Skin epidermis (tissue), 12 donors: ENCODE data around the gene IL22.

Experiments
- H3K27ac ChIP-seq, 21 experiments: fragments of 200-600 bp; sonication (generic) in 11 of 21; one replicate each; pipeline ENCODE4 v1.5.0; 2020; ENCODE audit warnings: mild to moderate bottlenecking in 3 of 21, inconsistent platforms in 2 of 21, moderate library complexity in 2 of 21
- H3K4me3 ChIP-seq, 7 experiments: fragments of 200-600 bp; sonication (generic) in 2 of 7; one replicate each; pipeline ENCODE4 v1.5.0; 2020; ENCODE audit warnings: inconsistent platforms in 2 of 7, mild to moderate bottlenecking in 2 of 7, moderate library complexity in 1 of 7

IL22 gene

GRCh38 chr12:68267892-68268396, 14.5 kb upstream of the IL22 start:
- no peak overlapping the region for H3K4me3 ChIP-seq
- H3K27ac ChIP-seq = no peak overlapping the region

DNA sequence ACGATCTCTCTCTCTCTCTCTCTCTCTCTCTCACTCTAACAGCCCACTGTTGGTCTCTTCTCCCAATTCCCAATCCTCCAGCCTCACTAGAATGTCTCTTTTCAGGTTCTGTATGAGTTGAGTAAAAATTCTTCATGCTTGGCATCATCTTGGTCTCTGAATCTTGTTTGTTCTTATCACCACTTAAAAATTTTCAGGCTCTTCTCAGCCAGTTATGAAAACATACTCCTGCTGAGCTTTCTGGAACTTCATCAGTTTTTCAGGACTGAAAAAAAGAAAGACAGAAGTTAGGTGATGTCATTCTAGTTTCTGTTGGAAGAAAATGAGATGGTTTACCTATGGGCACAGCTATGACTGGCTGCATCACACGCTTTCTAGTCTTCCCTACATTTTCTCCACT, 11.5 kb upstream of the IL22 start:
- no peak overlapping the region for H3K4me3 ChIP-seq

GRCh38 chr12:68264158-68264855, 10.9 kb upstream of the IL22 start:
- Histone ChIP-seq H3K4me3 (no peak overlapping the region), H3K27ac (no peak overlapping the region)

More for the DNA sequence above, 11.5 kb upstream of the IL22 start:
- no peak overlapping the region for H3K27ac ChIP-seq

GRCh38 chr12:68263366-68263765, 10.0 kb upstream of the IL22 start:
- Histone ChIP-seq H3K4me3 (no peak overlapping the region), H3K27ac (no peak overlapping the region)

DNA sequence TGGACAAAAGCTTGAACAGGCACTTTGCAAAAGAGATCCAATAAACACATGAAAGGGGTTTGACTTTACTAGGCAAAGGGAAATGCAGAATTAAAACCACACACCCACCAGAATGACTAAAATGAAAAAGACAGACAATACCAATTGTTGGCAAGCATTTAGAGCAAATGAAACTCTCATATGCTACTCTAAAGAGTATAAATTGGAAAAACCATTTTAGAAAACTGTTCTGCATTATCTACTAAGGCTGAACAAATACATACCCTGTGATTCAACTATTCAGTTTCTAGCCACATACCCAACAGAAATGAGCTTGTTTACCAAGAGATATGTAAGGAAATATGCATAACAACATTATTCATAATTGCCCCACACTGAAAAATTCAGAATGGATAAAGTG, 8.5 kb upstream of the IL22 start:
- no peak overlapping the region for H3K4me3 ChIP-seq
- H3K27ac ChIP-seq = no peak overlapping the region

- Histone ChIP-seq H3K4me3 (no peak overlapping the region), H3K27ac (no peak overlapping the region)
These were observed 6.7 kb upstream of the IL22 start for GRCh38 chr12:68260153-68260552.

- Histone ChIP-seq H3K27ac (peak overlapping the region in 1 of 21 experiments; percentile 35), H3K4me3 (no peak overlapping the region)
These were observed 6.0 kb upstream of the IL22 start for GRCh38 chr12:68259318-68259940.

GRCh38 chr12:68252077-68252476, 1.3 kb downstream of the IL22 start:
- Histone ChIP-seq H3K27ac (no peak overlapping the region), H3K4me3 (no peak overlapping the region)

GRCh38 chr12:68250454-68250853, 3.0 kb downstream of the IL22 start:
- H3K27ac ChIP-seq = no peak overlapping the region
- H3K4me3 ChIP-seq = no peak overlapping the region

DNA sequence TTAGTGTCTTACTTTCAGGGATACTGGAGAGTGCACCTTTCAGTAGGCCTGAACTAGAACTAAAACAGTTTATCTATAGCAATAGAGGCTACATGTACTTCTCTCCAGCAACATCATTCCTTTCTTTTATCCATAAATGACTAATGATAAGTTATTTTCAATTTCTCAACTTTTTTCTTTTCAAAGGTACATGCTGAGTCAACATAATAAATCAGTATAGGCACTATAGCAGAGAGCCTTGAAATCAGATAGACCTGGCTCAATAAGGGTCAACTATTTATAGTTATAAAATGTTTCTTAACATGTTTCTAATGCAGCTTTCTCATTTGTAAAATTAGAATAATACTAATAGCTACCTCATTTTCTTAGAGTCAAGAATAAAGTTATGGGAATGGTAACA, 5.6 kb downstream of the IL22 start:
- Histone ChIP-seq H3K4me3 (no peak overlapping the region), H3K27ac (no peak overlapping the region)

- H3K27ac ChIP-seq = no peak overlapping the region
- no peak overlapping the region for H3K4me3 ChIP-seq
These were observed 7.1 kb downstream of the IL22 start for GRCh38 chr12:68246350-68246749.

DNA sequence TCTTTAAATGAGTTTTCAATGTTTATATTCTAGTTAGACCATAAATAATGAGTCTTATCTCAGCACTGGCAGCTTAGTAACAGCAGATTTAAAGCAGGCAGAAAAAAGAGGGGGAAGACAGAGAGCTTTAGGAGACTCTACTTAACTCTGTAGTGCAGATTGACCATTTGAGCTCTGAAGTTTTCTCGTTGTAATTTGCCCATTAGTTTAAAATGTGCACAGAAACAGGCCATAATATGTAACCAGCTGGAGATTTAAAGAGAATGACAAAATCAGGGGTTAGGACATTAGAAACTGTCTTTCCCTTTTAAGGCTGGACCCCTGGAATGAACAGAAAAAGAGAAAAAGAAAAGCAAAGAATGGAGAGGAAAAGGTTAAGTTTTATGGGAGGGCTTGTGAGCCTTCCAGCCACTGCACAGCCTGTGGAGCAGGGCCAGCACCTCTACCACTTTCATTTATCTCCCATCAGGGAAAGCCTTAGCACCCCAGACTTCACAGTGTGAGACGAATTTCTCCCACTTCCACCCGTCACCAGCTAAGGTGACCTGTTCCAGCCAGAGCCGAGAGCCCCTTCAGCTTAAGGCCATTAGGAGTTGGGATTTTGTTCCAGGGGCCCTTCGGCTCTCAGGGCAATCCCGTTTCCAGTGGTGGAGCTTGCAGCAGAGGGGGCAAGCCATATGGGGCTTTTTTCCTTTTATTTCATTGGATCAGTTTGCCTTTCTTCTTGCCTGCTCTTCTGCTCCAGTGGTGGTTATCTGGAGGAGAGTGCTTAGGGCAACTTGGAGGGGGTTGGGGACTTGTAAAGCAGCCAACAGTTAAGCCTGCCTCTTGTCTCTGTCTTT, 8.0 kb downstream of the IL22 start:
- Histone ChIP-seq H3K27ac (no peak overlapping the region), H3K4me3 (no peak overlapping the region)

DNA sequence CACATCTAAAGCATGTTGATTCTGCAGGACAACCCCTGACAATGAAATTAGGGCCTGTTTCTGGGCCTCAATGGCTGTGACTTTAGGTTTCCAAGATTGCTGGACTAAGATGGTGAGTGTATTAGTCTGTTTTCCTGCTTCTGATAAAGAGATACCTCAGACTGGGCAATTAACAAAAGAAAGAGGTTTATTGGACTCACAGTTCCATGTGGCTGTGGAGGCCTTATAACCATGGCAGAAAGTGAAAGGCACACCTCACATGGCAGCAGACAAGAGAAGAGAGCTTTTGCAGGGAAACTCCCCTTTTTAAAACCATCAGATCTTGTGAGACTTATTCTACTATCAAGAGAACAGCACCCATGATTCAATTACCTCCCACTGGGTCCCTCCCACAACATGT, 10.6 kb downstream of the IL22 start:
- no peak overlapping the region for H3K27ac ChIP-seq
- no peak overlapping the region for H3K4me3 ChIP-seq

GRCh38 chr12:68240975-68241374, 12.4 kb downstream of the IL22 start:
- peak overlapping the region in 12 of 21 experiments; percentile 7 to 83 (median 46) for H3K27ac ChIP-seq

GRCh38 chr12:68240079-68240478, 13.3 kb downstream of the IL22 start:
- peak overlapping the region in 9 of 21 experiments; percentile 6 to 83 (median 20) for H3K27ac ChIP-seq

More at GRCh38 chr12:68240975-68241374, 12.4 kb downstream of the IL22 start:
- no peak overlapping the region for H3K4me3 ChIP-seq

DNA sequence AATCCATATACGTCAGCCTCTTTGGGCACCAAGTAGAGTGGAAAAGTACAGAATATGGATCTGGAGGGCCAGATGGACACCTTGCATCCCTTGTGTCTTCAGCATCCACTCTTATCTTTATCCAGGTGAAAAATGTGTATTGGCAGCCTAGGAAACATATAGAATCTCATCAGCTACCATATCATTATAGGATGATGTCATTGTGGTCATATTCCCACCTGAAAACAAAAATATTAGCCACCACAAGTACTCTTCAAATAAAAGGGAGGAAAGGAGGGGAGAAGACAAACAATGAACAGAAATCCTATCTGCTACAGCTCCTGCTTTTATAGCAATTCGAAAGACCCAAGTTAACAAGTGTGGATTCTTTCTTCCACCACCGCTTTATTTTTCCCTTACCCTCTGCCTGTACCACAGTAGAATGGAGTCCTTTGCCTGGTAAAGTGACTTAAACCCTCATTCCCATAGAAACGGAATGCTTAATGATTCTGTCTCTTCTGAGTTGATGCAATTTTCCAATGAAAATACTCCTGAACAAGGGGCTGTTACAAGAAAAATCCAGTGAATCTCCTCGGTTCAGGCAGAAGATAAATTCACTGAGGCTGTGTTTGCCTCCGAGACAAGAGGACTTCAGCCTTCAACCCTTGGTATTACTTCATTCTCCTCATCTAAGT, 14.0 kb downstream of the IL22 start:
- Histone ChIP-seq H3K27ac (peak overlapping the region in 3 of 21 experiments; percentile 6 to 20 (median 11)), H3K4me3 (no peak overlapping the region)

More at GRCh38 chr12:68240079-68240478, 13.3 kb downstream of the IL22 start:
- H3K4me3 ChIP-seq = no peak overlapping the region

GRCh38 chr12:68237619-68238018, 15.8 kb downstream of the IL22 start:
- Histone ChIP-seq H3K4me3 (no peak overlapping the region), H3K27ac (no peak overlapping the region)

DNA sequence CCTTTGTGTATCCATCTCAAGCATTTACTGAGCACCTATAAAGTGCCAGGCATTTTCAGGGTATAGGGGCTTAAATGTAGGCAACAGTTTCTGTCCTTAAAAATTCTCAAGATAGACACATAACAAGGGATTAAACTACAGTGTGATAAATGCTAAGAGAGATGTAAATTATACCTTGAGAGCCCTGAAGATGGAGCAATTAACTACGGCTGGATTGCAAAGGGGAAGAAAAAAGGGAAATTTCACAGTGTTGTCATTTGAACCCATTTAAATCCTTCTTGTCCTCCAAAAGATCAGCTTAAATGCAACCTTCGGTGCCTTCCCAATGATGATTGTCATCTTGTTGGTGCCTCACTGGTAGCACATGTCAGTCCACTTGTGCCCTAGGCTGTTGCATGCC, 16.3 kb downstream of the IL22 start:
- Histone ChIP-seq H3K27ac (peak overlapping the region in 8 of 21 experiments; percentile 5 to 74 (median 29)), H3K4me3 (peak overlapping the region in 4 of 7 experiments; percentile 16 to 28 (median 24))

DNA sequence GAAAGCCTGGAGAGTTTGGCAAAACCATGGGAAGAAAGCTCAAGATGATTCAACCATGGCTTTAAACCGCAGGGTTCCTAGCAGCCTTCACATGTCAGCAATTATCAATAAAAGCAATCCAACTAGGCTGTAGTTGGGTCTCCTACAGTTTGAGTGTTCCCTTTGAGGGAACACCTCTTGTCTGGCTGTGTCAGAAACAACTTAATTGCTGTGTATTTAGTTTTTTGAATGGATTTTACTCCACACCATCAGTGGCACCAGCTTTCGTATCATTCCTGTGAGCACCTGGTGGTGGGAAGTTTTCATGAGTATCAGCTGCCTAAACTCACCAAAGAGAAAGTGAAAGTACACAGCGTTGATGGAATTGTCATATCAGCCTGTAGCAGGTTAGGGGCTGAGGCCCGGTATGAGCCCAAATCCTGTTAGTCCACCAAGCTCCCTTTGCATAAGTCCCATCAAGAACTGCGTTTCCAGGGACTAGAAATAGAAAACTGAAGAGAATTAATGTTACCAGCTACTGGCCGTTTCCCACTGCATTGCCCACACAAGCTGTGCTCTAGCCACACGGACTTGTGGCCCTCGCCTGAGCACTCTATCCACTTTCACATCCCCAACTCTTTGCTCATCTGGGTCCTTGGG, 16.9 kb downstream of the IL22 start:
- Histone ChIP-seq H3K4me3 (peak overlapping the region in 5 of 7 experiments; percentile 2 to 28 (median 22)), H3K27ac (peak overlapping the region in 8 of 21 experiments; percentile 5 to 74 (median 29))
